Hematopoietic multipotent progenitor cell (in vitro differentiated cells): ENCODE data around the gene SDC3. TPM values are rescaled to one million over a fixed set of nuclear protein-coding genes. Genes with fewer than 3 reads are reported as not detected.

Experiments used
- DNase-seq, 3 donors: peaks; one replicate each; pipeline ENCODE4 v3.0.0-alpha.2; 2011 to 2015; ENCODE audit warnings: low read depth in 2 of 3, low spot score in 2 of 3
- total RNA-seq: library from RNA; depleted of rRNA; stranded (reverse); fragments of >200 nt; gene quantifications from one replicate; pipeline ENCODE4 v1.2.3, GENCODE V29; 2012

SDC3 gene
- total RNA-seq, 1 donor: under 0.01 TPM

- peak in 2 of 3 donors; percentile 44 to 71 for DNase-seq
These were observed 20.8 kb upstream of the SDC3 start for GRCh38 chr1:30929135-30929889.

- DNase-seq: no peak
These were observed 20.2 kb upstream of the SDC3 start for GRCh38 chr1:30928789-30929134.

DNA sequence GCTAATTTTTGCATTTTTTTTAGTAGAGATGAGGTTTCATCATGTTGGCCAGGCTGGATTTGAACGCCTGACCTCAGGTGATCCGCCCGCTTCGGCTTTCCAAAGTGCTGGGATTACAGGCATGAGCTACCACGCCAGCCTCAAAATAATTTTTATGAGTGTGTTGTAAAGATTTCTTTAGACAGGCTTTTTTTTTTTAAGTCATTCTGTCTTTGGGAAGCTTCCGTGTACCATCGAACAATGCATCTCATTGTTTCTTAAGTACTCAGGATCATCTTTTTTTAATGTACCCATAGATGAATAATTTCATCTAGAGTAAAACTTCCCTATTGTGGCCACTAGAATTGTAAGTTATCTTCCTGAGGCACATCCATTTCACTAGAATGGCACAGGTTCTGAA is 19.6 kb upstream of the SDC3 start:
- no peak for DNase-seq

DNA sequence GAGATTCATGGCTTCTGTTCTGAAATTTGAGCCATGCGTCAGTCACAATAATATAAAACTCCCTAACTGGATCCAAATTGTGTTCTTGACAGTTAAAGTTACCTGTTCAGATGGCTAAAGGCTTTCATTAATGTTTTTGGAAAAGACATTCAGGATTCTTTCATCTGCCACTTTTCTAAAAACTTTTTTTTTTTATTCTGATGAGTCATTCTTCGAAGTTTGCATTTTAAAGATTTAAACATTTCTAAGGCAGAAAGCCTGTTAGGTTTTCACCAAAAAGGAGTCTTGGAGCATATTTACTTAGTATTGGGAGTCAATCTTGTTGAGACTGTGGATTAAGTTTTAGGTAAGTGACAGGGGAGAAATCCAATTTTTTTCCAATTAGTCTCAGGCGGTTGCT is 18.9 kb upstream of the SDC3 start:
- DNase-seq: no peak

DNA sequence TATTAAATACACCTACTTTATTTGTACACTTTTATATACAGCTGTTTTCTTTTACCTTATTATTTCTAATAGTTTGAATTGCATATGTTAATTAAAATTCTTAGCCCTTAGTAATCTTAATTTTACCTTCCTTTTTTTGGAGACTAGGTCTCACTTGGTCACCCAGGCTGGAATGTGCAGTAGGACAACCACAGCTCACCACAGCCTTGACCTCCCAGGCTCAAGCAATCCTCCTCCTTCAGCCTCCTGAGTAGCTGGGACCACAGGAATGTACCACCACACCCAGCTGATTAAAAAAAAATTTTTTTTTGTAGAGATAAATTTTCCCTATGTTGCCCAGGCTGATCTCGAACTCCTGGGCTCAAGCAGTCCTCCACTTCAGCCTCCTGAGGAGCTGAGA is 15.0 kb upstream of the SDC3 start:
- no peak for DNase-seq

GRCh38 chr1:30920827-30921226 is 12.3 kb upstream of the SDC3 start:
- DNase-seq: no peak

GRCh38 chr1:30919025-30919881 is 10.7 kb upstream of the SDC3 start:
- DNase-seq: peak in 2 of 3 donors; percentile 89 to 96

DNA sequence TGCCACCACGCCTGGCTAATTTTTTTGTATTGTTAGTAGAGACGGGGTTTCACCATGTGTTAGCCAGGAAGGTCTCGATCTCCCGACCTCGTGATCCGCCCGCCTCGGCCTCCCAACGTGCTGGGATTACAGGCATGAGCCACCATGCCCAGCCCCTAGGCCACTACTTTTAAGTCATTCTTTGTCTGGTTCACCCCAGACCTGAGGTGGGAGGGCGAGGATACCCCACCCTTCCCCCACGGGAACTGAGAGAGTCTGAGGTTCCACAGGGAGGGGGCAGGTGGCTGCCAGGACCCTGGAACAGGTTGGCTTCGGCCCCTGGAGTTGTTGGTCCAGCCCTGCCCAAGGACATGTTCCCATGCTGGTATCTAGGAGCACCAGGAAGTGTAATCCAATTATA is 7.7 kb upstream of the SDC3 start:
- DNase-seq: no peak

DNA sequence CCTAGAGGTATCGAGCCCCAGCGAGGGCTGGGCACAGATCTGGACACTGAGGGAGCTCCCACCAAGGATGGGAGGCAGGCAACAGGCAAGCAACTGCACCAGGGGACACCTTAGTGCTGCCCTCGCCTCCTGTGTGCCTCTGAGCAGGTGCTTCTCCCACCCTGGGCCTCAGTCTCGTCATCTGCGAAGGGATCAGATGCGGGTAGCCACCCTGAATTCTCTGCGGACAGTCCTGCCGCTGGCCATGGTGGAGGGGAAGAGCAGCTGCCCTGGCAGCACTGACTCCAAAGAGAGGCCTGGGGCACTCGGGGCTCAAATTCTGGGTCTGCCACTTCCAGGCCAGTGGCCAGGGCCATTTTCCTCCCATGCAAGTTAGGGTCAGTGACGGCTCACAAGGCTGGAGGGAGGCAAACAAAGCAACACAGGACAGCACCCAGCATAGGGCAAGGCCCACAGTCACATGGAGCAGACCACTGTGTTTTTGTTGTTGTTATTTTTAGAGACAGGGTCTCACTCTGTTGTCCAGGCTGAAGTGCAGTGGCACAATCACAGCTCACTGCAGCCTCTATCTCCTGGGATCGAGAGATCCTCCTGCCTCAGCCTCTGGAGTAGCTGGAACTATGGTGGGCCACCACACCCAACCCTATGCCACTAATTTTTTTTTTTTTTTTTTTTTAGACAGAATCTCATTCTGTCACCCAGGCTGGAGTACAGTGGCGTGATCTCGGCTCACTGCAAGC is 7.1 kb upstream of the SDC3 start:
- DNase-seq: no peak

DNA sequence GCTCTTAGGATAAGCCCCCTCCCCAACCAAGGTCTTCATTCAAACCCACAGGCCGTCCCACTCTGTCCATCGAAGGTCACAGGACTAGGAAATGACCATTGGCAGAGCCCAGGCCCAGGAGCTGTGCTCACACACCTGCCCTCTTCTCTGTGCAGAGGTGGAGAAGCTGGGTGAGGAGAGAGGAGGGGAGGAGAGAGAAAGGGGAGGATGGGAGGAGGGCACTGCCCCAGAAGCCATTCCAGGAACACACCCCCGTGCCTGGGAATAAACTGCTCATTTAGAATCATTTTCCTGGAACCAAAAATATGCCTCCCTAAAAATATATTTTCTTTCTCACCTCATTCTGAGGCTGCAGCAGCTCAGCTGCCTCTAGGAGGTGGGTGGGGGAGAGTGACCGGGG is 6.4 kb upstream of the SDC3 start:
- DNase-seq: no peak

DNA sequence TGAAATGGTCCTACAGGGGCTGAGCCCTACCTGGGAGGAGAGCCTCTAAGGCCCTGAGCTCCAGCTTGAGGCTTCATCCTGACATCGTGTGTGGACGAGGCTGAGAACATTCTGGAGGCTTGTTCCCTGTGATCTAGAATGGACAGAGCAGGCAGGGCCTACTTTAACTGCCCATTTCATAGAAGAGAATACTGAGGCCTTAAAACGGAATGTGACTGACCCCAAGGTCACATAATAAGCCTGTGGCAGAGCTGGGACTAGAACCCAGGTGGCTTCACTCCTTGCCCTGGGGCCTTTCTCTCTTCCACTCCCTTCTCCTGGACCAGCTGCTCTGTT is 6.0 kb upstream of the SDC3 start:
- DNase-seq: no peak

DNA sequence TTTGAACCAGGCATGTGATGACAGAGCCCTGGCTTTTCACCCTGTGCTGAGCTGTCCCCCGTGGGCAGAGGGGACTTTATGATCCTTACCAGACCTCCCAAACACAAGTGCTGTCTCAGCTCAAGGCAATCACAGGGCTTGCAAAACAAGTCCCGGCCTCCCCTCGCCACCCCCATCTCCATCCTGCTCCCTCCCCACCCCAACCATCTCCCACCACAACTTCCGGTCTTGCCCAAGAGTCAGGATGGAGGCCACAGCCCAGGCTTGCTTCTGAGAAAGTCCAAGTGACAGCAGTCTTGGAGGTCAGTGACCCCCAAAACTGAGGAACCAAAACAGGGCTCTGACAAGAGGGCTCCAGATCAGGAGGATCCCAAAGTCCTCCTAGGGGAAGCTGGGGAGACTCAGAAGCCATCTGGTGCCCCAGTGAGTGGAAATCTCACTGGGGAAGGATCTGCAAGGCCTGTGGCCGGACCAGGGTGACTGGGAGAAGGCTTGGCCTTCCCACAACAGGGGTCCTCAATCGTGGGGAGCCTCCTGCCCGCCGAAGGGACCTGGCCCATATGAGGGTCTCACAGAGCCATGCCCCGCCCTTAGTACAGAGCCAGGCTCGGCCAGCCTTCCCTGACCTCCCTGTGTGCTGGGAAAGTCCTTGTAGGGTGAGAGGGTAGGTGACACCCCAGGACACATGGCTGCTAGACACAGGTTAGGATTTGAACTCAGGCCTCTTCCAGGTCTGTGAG is 4.5 kb upstream of the SDC3 start:
- DNase-seq: no peak

DNA sequence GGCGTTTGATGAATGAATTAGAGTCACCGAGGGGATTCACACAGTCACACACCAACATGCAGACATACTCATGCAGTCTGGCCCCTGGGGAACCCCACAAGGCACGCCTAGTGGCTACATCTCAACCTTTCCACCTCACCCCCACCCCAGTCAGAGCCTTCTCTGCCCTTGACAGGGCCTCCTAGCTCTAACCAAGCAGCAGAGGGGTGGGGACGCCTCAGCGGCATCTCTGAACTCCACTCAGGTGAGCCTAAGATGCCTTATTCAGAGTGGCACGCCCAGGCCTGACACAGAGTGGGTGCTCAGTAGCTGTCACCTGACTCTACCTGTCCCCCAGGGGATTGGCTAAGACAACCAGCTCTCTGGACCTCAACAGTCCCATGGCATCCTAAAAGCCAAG is 3.7 kb upstream of the SDC3 start:
- no peak for DNase-seq

DNA sequence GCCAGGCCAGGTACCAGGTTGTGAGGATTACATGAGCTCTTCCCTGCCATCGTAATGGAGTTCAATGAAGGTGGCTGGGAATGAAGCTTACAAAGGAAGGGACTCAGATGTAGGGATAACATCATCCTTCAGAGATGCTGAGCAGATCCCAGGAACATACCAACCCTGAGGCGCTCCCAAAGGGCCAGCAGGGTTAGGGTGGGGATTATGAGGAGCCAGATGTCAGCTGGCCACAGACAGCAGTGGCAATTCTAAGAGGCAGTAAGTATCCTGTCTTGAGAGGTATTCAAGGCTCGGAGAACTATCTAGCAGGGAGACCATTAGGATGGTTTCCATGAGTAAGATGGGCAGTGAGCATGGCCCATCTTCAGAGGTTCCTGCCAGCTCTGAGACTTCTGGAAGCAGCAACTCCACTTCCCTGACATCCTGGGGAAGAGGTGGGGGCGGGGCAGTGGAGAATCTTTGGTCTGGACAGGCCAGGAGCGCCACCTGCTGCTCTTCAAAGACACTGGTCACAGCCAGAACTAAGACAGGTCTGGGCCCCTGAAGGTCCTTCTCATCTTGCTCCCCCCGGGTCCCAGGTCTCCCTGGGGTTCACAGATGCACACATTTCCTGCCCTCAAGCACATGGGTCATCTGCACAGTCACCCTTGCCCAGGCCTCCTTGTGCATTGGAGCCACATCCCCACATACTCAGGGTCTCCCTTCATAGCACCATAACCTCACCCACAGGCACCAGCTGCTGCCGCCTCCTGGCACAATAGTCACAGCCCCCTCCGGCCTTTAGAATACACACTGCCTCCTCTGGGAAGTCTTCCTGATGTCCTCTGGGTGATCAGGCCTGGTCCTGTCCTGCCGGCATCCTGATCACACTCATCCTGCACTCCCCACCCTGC is 2.7 kb upstream of the SDC3 start:
- peak in 2 of 3 donors; percentile 62 to 76 for DNase-seq

DNA sequence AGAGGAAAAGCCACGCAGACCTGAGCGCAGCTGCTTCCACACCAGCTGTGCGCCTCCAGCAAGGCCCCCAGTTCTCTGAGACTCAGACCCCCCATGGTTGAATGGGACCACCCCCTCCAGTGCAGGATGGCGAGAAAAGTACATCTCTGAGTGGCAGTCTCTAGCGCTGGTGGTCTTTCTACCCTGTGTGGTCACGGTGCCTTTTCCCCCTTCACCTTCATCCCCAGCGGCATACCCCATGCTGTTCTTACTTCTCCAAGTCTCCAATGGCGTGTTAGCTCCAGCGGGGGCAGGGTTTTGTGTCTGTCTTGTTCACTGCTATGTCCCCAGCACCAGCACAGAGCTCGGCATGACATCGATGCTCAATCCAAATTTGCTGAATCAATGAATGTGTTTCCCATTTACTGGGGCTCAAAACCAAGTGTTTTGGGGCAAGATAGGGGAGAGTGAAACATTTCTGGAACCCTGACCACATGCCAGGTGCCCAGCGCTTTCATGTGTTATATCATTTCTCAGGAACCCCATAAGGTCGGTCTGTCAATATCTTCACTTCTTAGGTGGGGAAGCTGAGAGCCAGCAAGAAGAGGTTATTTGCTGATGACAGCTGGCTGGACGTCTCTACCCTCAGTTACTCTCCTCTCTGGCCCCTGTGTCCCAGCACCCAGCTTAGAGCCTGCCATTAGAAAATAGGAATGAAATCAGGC is 959 bp upstream of the SDC3 start:
- peak in 1 of 3 donors; percentile 45 for DNase-seq

GRCh38 chr1:30908316-30908695 is 252 bp downstream of the SDC3 start:
- DNase-seq: no peak

GRCh38 chr1:30907481-30908315 is 860 bp downstream of the SDC3 start:
- no peak for DNase-seq

DNA sequence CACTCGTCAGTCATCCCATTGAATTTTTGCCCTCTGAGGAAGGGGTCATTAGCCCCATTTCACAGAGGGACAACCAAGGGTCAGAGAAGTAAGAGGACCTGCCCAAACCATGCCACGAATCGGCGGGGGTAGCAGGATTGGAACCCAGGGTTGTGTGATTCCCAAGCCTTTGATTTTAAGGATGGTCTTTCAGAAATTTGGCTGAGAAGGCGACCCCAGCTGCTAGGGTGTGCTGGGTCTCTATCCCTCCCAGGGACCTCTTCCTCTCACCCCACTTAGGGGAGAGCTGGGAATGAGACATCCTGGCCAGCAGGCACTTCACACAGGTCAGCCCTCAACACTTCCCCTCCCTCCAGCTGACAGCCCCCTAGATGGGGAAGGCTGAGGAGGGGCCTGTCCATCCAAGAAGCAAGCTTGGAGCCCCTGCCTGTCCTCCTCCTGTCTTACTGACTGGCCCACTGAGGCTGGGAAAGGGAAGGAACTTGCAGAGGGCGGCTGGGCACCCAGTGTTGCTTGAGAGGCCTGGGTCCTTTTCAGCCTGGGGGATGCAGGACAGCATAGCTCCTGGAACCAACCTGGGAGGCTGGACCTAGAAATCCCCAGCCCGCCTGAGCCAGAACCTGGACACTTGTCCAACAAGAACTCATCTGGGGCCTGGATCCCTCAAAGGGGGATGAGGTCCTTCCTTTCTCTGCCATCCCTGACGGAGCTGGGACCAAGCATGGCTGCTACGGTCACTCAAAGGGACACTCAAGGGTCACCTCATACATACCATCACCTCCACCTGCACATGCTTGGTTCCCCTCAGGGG is 1.7 kb downstream of the SDC3 start:
- no peak for DNase-seq
